Measurements from ENCODE around the gene C1QTNF2. TPM values are rescaled to one million over a fixed set of nuclear protein-coding genes. Genes with fewer than 3 reads are reported as not detected.

The C1QTNF2 gene
- total RNA-seq, 1 experiment from 2014 or later, result 0.16 TPM

GRCh38 chr5:160310552-160311295 lies 59.7 kb downstream of the C1QTNF2 start:
- Mint-ChIP-seq H3K4me1 (ENCODE audit: low read depth, unreplicated experiment) (peaks cover 47% of the 10 kb centered on the region), H3K9me3 (ENCODE audit: unreplicated experiment) (no peaks in the 10 kb centered on the region), H3K36me3 (ENCODE audit: insufficient read depth, unreplicated experiment) (no peaks in the 10 kb centered on the region), H3K27ac (ENCODE audit: unreplicated experiment) (no peak overlapping the region), H3K4me3 (ENCODE audit: unreplicated experiment) (peak overlapping the region; percentile 92), H3K27me3 (ENCODE audit: insufficient read depth, unreplicated experiment) (no peaks in the 10 kb centered on the region)
- POLR2A ChIA-PET, result no interaction called here
- no peaks in the 10 kb centered on the region for H3K9me3 ChIP-seq
- peaks cover 34% of the 10 kb centered on the region for H3K4me1 ChIP-seq
- no peak for DNase-seq
- CTCF ChIA-PET, result no interaction called here
- intact Hi-C loops (cut with micrococcal nuclease; ENCODE audit: unreplicated experiment), result no loop called here
- peaks cover 2% of the 10 kb centered on the region; the same call in 1 of the 2 replicates for H3K36me3 ChIP-seq (ENCODE audit: control insufficient read depth, insufficient read depth, low read length)
- TF ChIP-seq, protein P1, sequence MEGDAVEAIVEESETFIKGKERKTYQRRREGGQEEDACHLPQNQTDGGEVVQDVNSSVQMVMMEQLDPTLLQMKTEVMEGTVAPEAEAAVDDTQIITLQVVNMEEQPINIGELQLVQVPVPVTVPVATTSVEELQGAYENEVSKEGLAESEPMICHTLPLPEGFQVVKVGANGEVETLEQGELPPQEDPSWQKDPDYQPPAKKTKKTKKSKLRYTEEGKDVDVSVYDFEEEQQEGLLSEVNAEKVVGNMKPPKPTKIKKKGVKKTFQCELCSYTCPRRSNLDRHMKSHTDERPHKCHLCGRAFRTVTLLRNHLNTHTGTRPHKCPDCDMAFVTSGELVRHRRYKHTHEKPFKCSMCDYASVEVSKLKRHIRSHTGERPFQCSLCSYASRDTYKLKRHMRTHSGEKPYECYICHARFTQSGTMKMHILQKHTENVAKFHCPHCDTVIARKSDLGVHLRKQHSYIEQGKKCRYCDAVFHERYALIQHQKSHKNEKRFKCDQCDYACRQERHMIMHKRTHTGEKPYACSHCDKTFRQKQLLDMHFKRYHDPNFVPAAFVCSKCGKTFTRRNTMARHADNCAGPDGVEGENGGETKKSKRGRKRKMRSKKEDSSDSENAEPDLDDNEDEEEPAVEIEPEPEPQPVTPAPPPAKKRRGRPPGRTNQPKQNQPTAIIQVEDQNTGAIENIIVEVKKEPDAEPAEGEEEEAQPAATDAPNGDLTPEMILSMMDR (IDR thresholded peaks at IDR 0.05; ENCODE audit: insufficient read depth in 1 of 2, low read depth in 1 of 2, low read length in 1 of 2, severe bottlenecking in 1 of 2, unreplicated experiment in 1 of 2), result no peak
- no peaks in the 10 kb centered on the region for H3K27me3 ChIP-seq (replicated peaks; ENCODE audit: control insufficient read depth, insufficient read depth, low read length)
- BruUV-seq (replicated peaks), result no TSS peak
- H3K4me3 ChIP-seq (ENCODE audit: low read depth, low read length), result peak overlapping the region; percentile 63; the same call in 1 of the 2 replicates

DNA sequence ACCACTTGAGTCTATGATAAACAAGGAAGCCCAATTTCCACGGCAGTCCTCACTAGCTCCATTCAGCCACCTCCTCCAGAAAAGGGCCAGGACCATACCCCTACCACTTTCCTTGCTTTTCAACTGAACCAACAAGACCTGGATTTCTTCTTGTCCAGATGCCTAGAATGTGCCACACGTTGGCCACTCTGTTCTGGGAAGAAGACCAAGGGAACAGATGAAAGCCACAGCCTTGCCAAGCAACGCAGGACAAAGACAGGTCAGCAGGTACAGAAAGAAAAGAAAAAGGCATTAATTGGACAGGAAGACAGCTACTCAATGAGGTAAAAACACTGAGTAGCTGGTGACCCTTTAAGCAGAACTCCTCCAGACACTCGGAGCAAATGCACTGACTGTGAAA lies 60.3 kb downstream of the C1QTNF2 start:
- no peak for DNase-seq
- ChIA-PET POLR2A (no interaction called here), CTCF (no interaction called here)
- Mint-ChIP-seq H3K27ac (ENCODE audit: unreplicated experiment) (no peak overlapping the region), H3K36me3 (ENCODE audit: insufficient read depth, unreplicated experiment) (no peaks in the 10 kb centered on the region), H3K4me1 (ENCODE audit: low read depth, unreplicated experiment) (peaks cover 42% of the 10 kb centered on the region), H3K27me3 (ENCODE audit: insufficient read depth, unreplicated experiment) (no peaks in the 10 kb centered on the region), H3K4me3 (ENCODE audit: unreplicated experiment) (no peak overlapping the region), H3K9me3 (ENCODE audit: unreplicated experiment) (no peaks in the 10 kb centered on the region)
- H3K9me3 ChIP-seq, result no peaks in the 10 kb centered on the region
- TF ChIP-seq, protein P1 (IDR thresholded peaks at IDR 0.05; ENCODE audit: insufficient read depth in 1 of 2, low read depth in 1 of 2, low read length in 1 of 2, severe bottlenecking in 1 of 2, unreplicated experiment in 1 of 2), result no peak
- peaks cover 2% of the 10 kb centered on the region; the same call in 1 of the 2 replicates for H3K36me3 ChIP-seq (ENCODE audit: control insufficient read depth, insufficient read depth, low read length)
- peaks cover 34% of the 10 kb centered on the region for H3K4me1 ChIP-seq
- no peaks in the 10 kb centered on the region for H3K27me3 ChIP-seq (replicated peaks; ENCODE audit: control insufficient read depth, insufficient read depth, low read length)
- BruUV-seq (replicated peaks), result no TSS peak
- H3K4me3 ChIP-seq (ENCODE audit: low read depth, low read length), result no peak overlapping the region
- intact Hi-C loops (cut with micrococcal nuclease; ENCODE audit: unreplicated experiment), result no loop called here

GRCh38 chr5:160306696-160307095 lies 63.7 kb downstream of the C1QTNF2 start:
- no peaks in the 10 kb centered on the region for H3K27me3 Mint-ChIP-seq (ENCODE audit: insufficient read depth, unreplicated experiment)

More at GRCh38 chr5:160306696-160307095, 63.7 kb downstream of the C1QTNF2 start:
- H3K9me3 ChIP-seq, result no peaks in the 10 kb centered on the region
- ChIA-PET POLR2A (no interaction called here), CTCF (interaction anchor here (0.6 kb wide), 1 partner anchor 45 kb away, joined by 4 read pairs; no protein-coding TSS in a partner anchor)
- H3K4me1 ChIP-seq, result peaks cover 39% of the 10 kb centered on the region
- H3K36me3 ChIP-seq (ENCODE audit: control insufficient read depth, insufficient read depth, low read length), result peaks cover 2% of the 10 kb centered on the region; the same call in 1 of the 2 replicates
- peaks cover 14% of the 10 kb centered on the region for H3K36me3 Mint-ChIP-seq (ENCODE audit: insufficient read depth, unreplicated experiment)
- no peak overlapping the region for H3K4me3 ChIP-seq (ENCODE audit: low read depth, low read length)
- DNase-seq, result no peak
- H3K4me3 Mint-ChIP-seq (ENCODE audit: unreplicated experiment), result peak overlapping the region; percentile 16
- peak overlapping the region; percentile 63 for H3K27ac Mint-ChIP-seq (ENCODE audit: unreplicated experiment)
- H3K9me3 Mint-ChIP-seq (ENCODE audit: unreplicated experiment), result no peaks in the 10 kb centered on the region
- no TSS peak for BruUV-seq (replicated peaks)
- intact Hi-C loops (cut with micrococcal nuclease; ENCODE audit: unreplicated experiment), result no loop called here
- H3K4me1 Mint-ChIP-seq (ENCODE audit: low read depth, unreplicated experiment), result peaks cover 33% of the 10 kb centered on the region
- TF ChIP-seq, protein P1 (IDR thresholded peaks at IDR 0.05; ENCODE audit: insufficient read depth in 1 of 2, low read depth in 1 of 2, low read length in 1 of 2, severe bottlenecking in 1 of 2, unreplicated experiment in 1 of 2), result no peak
- no peaks in the 10 kb centered on the region for H3K27me3 ChIP-seq (replicated peaks; ENCODE audit: control insufficient read depth, insufficient read depth, low read length)
